Cardiac muscle cell (in vitro differentiated cells and primary cell): Measurements from ENCODE around the gene KIF1A. TPM values are rescaled to one million over a fixed set of nuclear protein-coding genes. Genes with fewer than 3 reads are reported as not detected.

Source experiments
- DNase-seq, 2 donors: peaks; one replicate each; pipeline versions ENCODE4 v3.0.0 to v3.0.0-alpha.2; 2010 to 2017; ENCODE audit warnings: low read depth in 1 of 2, low spot score in 1 of 2
- H3K27ac ChIP-seq: fragments of 200-600 bp; sonication (generic); 2 replicates; pipeline ENCODE4 v1.5.1; 2016
- H3K27me3 ChIP-seq: fragments of 200-600 bp; sonication (generic); 2 replicates; pipeline ENCODE4 v1.6.0; 2016; ENCODE audit warnings: control low read depth
- H3K36me3 ChIP-seq: fragments of 200-600 bp; sonication (generic); 2 replicates; pipeline ENCODE4 v1.5.1; 2016; ENCODE audit warnings: control low read depth
- H3K4me1 ChIP-seq: fragments of 200-600 bp; sonication (generic); 2 replicates; pipeline ENCODE4 v1.8.1; 2017; ENCODE audit warnings: low read depth, mild to moderate bottlenecking, mixed run types
- H3K4me3 ChIP-seq: fragments of 200-600 bp; sonication (generic); 2 replicates; pipeline ENCODE4 v1.5.1; 2016; ENCODE audit warnings: mild to moderate bottlenecking
- H3K9me3 ChIP-seq: fragments of 200-600 bp; sonication (generic); 2 replicates; pipeline ENCODE4 v1.5.1; 2017; ENCODE audit warnings: low read depth, mild to moderate bottlenecking, control low read depth
- CTCF ChIP-seq: IDR thresholded peaks from 2 replicates; pipeline ENCODE4 v1.5.1; 2012; ENCODE audit warnings: low read depth, mild to moderate bottlenecking, low read length
- polyA plus RNA-seq: library from polyadenylated mRNA; unstranded; fragments of >200 nt; fragmentation: Nextera tagmentation; extraction: Ambion mirVana; gene quantifications from 2 replicates; pipeline ENCODE4 v1.2.1, GENCODE V29; 2016
- total RNA-seq: library from RNA; depleted of rRNA; stranded (reverse); fragments of >200 nt; gene quantifications from 2 replicates; pipeline ENCODE4 v1.2.3, GENCODE V29; 2016

KIF1A gene
- total and polyA plus RNA-seq, 2 experiments from 2014 or later, result 6.3 to 14.1 TPM

- no peak for TF ChIP-seq CTCF
- no peaks in the 10 kb centered on the region for H3K9me3 ChIP-seq
- H3K36me3 ChIP-seq, result no peaks in the 10 kb centered on the region
- DNase-seq, result no peak
- peaks cover 12% of the 10 kb centered on the region for H3K4me1 ChIP-seq
- no peak overlapping the region for H3K4me3 ChIP-seq
- H3K27me3 ChIP-seq, result no peaks in the 10 kb centered on the region
- no peak overlapping the region for H3K27ac ChIP-seq
Measured at GRCh38 chr2:240752209-240752608, 67.8 kb downstream of the KIF1A start.

DNA sequence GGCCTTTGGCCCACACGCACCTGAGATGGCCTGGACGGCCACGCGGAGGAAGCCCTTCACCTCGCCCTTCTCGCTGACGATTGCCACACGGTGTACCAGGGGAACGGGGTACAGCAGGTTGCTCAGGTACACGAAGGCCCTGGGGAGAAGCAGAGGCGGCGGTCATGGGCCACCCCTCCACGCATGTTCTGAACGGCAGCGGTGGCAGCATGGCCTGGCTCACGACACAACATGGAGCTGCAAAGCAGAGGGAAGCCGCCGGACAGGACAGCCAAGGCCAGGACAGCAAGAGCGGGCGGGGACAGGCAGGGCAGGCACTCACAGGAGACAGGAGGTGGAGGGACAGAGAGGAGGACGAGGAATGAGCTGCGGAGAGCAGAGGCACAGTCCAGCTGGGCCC, 69.6 kb downstream of the KIF1A start:
- Histone ChIP-seq H3K27me3 (no peaks in the 10 kb centered on the region), H3K4me3 (no peak overlapping the region), H3K4me1 (peaks cover 12% of the 10 kb centered on the region), H3K36me3 (no peaks in the 10 kb centered on the region), H3K9me3 (no peaks in the 10 kb centered on the region), H3K27ac (peak overlapping the region; percentile 45)
- no peak for DNase-seq
- no peak for TF ChIP-seq CTCF

- no peak for TF ChIP-seq CTCF
- Histone ChIP-seq H3K4me3 (no peak overlapping the region), H3K27me3 (no peaks in the 10 kb centered on the region), H3K4me1 (peaks cover 12% of the 10 kb centered on the region), H3K9me3 (no peaks in the 10 kb centered on the region), H3K36me3 (no peaks in the 10 kb centered on the region), H3K27ac (peak overlapping the region; percentile 45)
- peak in 1 of 2 donors; percentile 79 for DNase-seq
Measured at GRCh38 chr2:240749516-240749915, 70.5 kb downstream of the KIF1A start.

DNA sequence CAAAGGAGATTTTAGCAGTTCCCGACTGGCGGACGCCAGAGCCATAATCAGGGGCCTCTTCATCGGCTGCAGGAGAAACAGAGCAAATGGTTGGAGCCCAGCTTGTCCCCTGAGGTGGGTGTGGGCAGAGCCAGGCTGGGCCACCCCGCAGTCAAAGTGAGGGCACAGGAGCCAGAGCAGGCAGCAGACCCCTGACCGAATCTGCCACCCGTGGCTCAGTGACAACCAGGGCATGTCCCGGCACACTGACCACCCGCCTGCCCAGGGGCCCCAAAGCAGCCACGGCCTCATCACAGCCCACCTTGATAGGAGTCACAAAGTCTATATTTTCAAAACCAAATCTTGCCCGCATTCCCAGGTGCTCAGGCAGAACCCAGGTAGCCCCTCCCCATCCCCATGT, 72.8 kb downstream of the KIF1A start:
- Histone ChIP-seq H3K27me3 (no peaks in the 10 kb centered on the region), H3K4me1 (peaks cover 12% of the 10 kb centered on the region), H3K27ac (no peak overlapping the region), H3K4me3 (no peak overlapping the region), H3K36me3 (no peaks in the 10 kb centered on the region), H3K9me3 (no peaks in the 10 kb centered on the region)
- no peak for TF ChIP-seq CTCF
- DNase-seq, result no peak

- no peaks in the 10 kb centered on the region for H3K36me3 ChIP-seq
- H3K4me1 ChIP-seq, result peaks cover 12% of the 10 kb centered on the region
- no peak for DNase-seq
- TF ChIP-seq CTCF, result no peak
- no peak overlapping the region for H3K27ac ChIP-seq
- no peaks in the 10 kb centered on the region for H3K9me3 ChIP-seq
- no peak overlapping the region for H3K4me3 ChIP-seq
- H3K27me3 ChIP-seq, result no peaks in the 10 kb centered on the region
Measured at GRCh38 chr2:240746671-240747070, 73.3 kb downstream of the KIF1A start.

DNA sequence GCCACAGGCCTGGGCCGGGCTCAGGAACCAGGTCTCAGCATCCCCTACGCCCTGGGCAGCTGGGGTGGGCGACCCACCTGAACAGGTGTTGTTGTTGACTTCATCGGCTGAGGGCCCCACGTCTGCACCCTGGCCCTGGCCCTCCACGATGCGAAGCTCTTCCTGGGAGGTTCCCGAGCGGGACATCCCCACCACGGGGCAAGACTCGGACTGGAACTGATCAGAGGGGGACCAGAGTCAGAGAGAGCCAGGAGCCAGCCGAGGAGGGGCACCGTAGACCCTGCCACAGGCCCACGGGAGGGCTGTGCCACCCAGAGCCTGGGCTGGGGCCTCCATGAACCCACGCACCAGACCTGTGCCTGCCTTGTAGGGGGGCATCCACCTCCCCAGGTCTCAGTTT, 74.1 kb downstream of the KIF1A start:
- H3K4me1 ChIP-seq, result peaks cover 12% of the 10 kb centered on the region
- TF ChIP-seq CTCF, result no peak
- no peaks in the 10 kb centered on the region for H3K9me3 ChIP-seq
- no peak overlapping the region for H3K27ac ChIP-seq
- DNase-seq, result no peak
- H3K4me3 ChIP-seq, result no peak overlapping the region
- no peaks in the 10 kb centered on the region for H3K36me3 ChIP-seq
- no peaks in the 10 kb centered on the region for H3K27me3 ChIP-seq
